Activated T-cell treated with anti-CD3 and anti-CD28 coated beads for 48 hours (primary cell): Measurements from ENCODE around the gene ZFYVE27.

Source experiments
- DNase-seq: peaks from one replicate; pipeline ENCODE4 v3.0.0-alpha.2; 2020; ENCODE audit warnings: low read depth

ZFYVE27 gene

GRCh38 chr10:97715259-97715874 lies 21.6 kb upstream of the ZFYVE27 start:
- DNase-seq: no peak

GRCh38 chr10:97717627-97718026 lies 19.3 kb upstream of the ZFYVE27 start:
- DNase-seq: no peak

GRCh38 chr10:97718178-97718577 lies 18.8 kb upstream of the ZFYVE27 start:
- no peak for DNase-seq

GRCh38 chr10:97718659-97719142 lies 18.2 kb upstream of the ZFYVE27 start:
- no peak for DNase-seq

GRCh38 chr10:97719602-97720001 lies 17.3 kb upstream of the ZFYVE27 start:
- DNase-seq: no peak

GRCh38 chr10:97721871-97722780 lies 14.8 kb upstream of the ZFYVE27 start:
- no peak for DNase-seq

GRCh38 chr10:97723001-97723400 lies 13.9 kb upstream of the ZFYVE27 start:
- DNase-seq: no peak

- DNase-seq: no peak
These were observed 12.5 kb upstream of the ZFYVE27 start for GRCh38 chr10:97724341-97724941.

- no peak for DNase-seq
These were observed 10.2 kb upstream of the ZFYVE27 start for GRCh38 chr10:97726636-97727178.

- no peak for DNase-seq
These were observed 7.9 kb upstream of the ZFYVE27 start for GRCh38 chr10:97729014-97729413.

- peak; percentile 25 for DNase-seq
These were observed 5.4 kb upstream of the ZFYVE27 start for GRCh38 chr10:97731346-97732051.

- DNase-seq: no peak
These were observed 4.9 kb upstream of the ZFYVE27 start for GRCh38 chr10:97732052-97732359.

- DNase-seq: no peak
These were observed 3.7 kb upstream of the ZFYVE27 start for GRCh38 chr10:97733256-97733655.

GRCh38 chr10:97734021-97734420 lies 2.9 kb upstream of the ZFYVE27 start:
- no peak for DNase-seq

GRCh38 chr10:97736403-97736901 lies 476 bp upstream of the ZFYVE27 start:
- DNase-seq: no peak

GRCh38 chr10:97737770-97738265 lies 890 bp downstream of the ZFYVE27 start:
- DNase-seq: no peak

GRCh38 chr10:97738616-97739015 lies 1.7 kb downstream of the ZFYVE27 start:
- no peak for DNase-seq

GRCh38 chr10:97740613-97741012 lies 3.7 kb downstream of the ZFYVE27 start:
- no peak for DNase-seq

GRCh38 chr10:97743169-97743943 lies 6.4 kb downstream of the ZFYVE27 start:
- no peak for DNase-seq

- no peak for DNase-seq
These were observed 7.6 kb downstream of the ZFYVE27 start for GRCh38 chr10:97744405-97745035.
